Lung (tissue), 12 donors: ENCODE measurements around the gene PFKM. TPM values are rescaled to one million over a fixed set of nuclear protein-coding genes. Genes with fewer than 3 reads are reported as not detected.

Experiments used
- ATAC-seq: fragments of 200-7000 bp; cut with Tn5 transposase; one replicate; pipeline ENCODE4 v1.9.1; 2020; ENCODE audit warnings: moderate number of reproducible peaks; ENCODE audit not compliant: insufficient read depth, low FRiP score
- DNase-seq, 3 donors: peaks; one replicate each; pipeline ENCODE4 v3.0.0-alpha.2; 2013 to 2017
- H3K27ac ChIP-seq, 2 donors: one replicate each; pipeline ENCODE4 v1.5.1; 2013; ENCODE audit warnings: mild to moderate bottlenecking in 2 of 2, moderate library complexity in 2 of 2, control low read depth in 1 of 2, inconsistent platforms in 1 of 2, low read depth in 1 of 2, low read length in 1 of 2
- H3K27me3 ChIP-seq, 3 donors: one replicate each; pipeline ENCODE4 v1.5.1; 2013; ENCODE audit warnings: low read length in 2 of 3; ENCODE audit not compliant: control insufficient read depth in 3 of 3, insufficient read depth in 3 of 3
- H3K36me3 ChIP-seq, 4 donors: one replicate each; pipeline ENCODE4 v1.5.1; 2013; ENCODE audit warnings: low read length in 4 of 4, mild to moderate bottlenecking in 1 of 4, moderate library complexity in 1 of 4; ENCODE audit not compliant: control insufficient read depth in 4 of 4, insufficient read depth in 4 of 4
- H3K4me1 ChIP-seq, 5 donors: one replicate each; pipeline ENCODE4 v1.5.1; 2013; ENCODE audit warnings: low read length in 5 of 5, mild to moderate bottlenecking in 2 of 5, moderate library complexity in 1 of 5; ENCODE audit not compliant: control insufficient read depth in 5 of 5, insufficient read depth in 5 of 5
- H3K4me3 ChIP-seq: one replicate; pipeline ENCODE4 v1.5.1; 2013; ENCODE audit warnings: mild to moderate bottlenecking, control low read depth, moderate library complexity
- H3K9ac ChIP-seq, 2 donors: one replicate each; pipeline ENCODE4 v1.5.1; 2013; ENCODE audit warnings: low read length in 2 of 2, control low read depth in 1 of 2; ENCODE audit not compliant: insufficient read depth in 1 of 2
- H3K9me3 ChIP-seq, 4 donors: one replicate each; pipeline ENCODE4 v1.5.1; 2013; ENCODE audit warnings: low read length in 3 of 4, mild to moderate bottlenecking in 1 of 4, moderate library complexity in 1 of 4; ENCODE audit not compliant: control insufficient read depth in 4 of 4, insufficient read depth in 3 of 4
- WGBS, 2 donors: extraction: QIAGEN DNeasy Blood & Tissue Kit; methylation state at CpG; one replicate each; pipeline ENCODE4 v1.1.7; 2013; 5-methylcytosine and 5-hydroxymethylcytosine counted together
- polyA plus RNA-seq, 2 donors: library from polyadenylated mRNA; stranded (reverse); fragments of 200-250 nt; gene quantifications; one replicate each; pipeline ENCODE4 v1.2.1, GENCODE V29; 2013
- total RNA-seq, 2 donors: library from RNA; depleted of rRNA in 1 of 2; stranded (reverse); fragments of >200 nt in 1 of 2; gene quantifications; one replicate each; pipeline ENCODE4 v1.2.1, GENCODE V29; 2014 to 2021
- TF ChIP-seq, protein P1 (sequence below): IDR thresholded peaks from 2 replicates; pipeline ENCODE4 v1.5.1; 2012; ENCODE audit warnings: mild to moderate bottlenecking; ENCODE audit errors: control extremely low read depth, extremely low read depth
- donor health status: control.
- donor health status: control.
- donor health status: Bipolar disorder and iron deficiency.
- donor health status: healthy.
- donor health status: DM: yes; HTN: yes; CAD: no.

PFKM gene
- total and polyA plus RNA-seq, 4 donors, result 14.0 to 48.9 (median 30.4) TPM

DNA sequence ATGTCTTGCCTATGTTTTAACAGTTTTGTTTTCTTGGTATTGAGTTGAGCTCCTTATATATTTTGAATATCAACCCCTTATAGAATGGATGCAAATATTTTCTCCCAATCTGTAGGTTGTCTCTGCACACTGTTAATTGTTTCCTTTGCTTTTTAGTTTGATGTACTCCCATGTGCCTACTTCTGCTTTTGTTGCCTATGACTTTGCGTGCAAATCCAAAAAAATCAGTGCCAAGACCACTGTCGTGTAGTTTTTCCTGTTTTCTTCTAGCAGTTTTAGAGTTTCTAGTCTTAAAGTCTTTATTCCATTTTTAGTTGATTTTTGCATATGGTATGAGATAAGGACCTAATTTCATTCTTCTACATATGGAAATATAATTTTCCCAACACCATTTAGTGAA is 42.1 kb upstream of the PFKM start:
- TF ChIP-seq, protein P1, sequence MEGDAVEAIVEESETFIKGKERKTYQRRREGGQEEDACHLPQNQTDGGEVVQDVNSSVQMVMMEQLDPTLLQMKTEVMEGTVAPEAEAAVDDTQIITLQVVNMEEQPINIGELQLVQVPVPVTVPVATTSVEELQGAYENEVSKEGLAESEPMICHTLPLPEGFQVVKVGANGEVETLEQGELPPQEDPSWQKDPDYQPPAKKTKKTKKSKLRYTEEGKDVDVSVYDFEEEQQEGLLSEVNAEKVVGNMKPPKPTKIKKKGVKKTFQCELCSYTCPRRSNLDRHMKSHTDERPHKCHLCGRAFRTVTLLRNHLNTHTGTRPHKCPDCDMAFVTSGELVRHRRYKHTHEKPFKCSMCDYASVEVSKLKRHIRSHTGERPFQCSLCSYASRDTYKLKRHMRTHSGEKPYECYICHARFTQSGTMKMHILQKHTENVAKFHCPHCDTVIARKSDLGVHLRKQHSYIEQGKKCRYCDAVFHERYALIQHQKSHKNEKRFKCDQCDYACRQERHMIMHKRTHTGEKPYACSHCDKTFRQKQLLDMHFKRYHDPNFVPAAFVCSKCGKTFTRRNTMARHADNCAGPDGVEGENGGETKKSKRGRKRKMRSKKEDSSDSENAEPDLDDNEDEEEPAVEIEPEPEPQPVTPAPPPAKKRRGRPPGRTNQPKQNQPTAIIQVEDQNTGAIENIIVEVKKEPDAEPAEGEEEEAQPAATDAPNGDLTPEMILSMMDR, result no peak
- H3K27me3 ChIP-seq, result no peaks in the 10 kb centered on the region
- H3K4me3 ChIP-seq, result no peak overlapping the region
- ATAC-seq (no peak), DNase-seq (no peak)
- no peak overlapping the region for H3K9ac ChIP-seq
- 69 to 87% methylated on average over 2 of the region's 2 CpGs for WGBS, 2 donors
- H3K4me1 ChIP-seq, result no peaks in the 10 kb centered on the region
- peaks cover 3 to 14% (median 10%) of the 10 kb centered on the region in 4 donors for H3K36me3 ChIP-seq
- no peak overlapping the region for H3K27ac ChIP-seq
- H3K9me3 ChIP-seq, result no peaks in the 10 kb centered on the region

DNA sequence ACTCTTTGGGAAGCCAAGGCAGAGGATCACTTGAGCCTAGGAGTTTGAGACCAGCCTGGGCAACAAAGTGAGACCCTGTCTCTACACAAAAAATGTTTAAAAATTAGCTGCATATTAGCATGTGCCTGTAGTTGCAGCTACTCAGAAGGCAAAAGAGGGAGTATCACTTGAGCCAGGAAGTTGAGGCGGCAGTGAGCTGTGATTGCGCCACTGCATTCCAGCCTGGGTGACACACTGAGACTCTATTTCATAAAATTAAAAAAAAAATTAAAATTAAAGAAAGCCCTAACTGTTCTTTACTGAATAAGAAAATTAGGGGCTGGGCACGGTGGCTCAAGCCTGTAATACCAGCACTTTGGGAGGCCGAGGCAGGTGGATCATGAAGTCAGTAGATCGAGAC is 40.3 kb upstream of the PFKM start:
- WGBS, 2 donors, result 78% methylated on average over 5 of the region's 5 CpGs
- Histone ChIP-seq H3K4me3 (no peak overlapping the region), H3K9me3 (no peaks in the 10 kb centered on the region), H3K27ac (no peak overlapping the region), H3K27me3 (no peaks in the 10 kb centered on the region), H3K4me1 (no peaks in the 10 kb centered on the region), H3K36me3 (peaks cover 12 to 14% (median 14%) of the 10 kb centered on the region in 4 donors), H3K9ac (no peak overlapping the region)
- DNase-seq (peak in 2 of 3 donors; percentile 17 to 18), ATAC-seq (no peak)
- TF ChIP-seq, protein P1, result no peak

DNA sequence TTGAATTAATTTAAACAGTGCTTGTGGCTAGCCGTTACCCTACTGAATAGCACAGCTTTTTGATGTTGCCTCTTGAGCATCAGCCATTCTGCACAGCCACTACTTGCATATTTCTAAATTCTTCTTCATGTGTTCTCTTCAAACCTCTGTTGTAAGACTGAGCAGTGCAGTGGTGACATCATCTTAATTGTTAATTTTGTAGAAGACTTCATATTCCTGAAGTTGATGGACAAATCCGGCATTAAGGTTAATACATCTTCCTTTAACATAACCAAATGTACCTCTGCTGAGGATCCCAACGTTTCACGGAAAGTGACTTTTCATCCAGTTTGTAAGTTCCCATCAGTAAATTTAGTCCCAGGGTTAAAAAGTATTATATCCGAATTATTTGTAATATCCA is 38.9 kb upstream of the PFKM start:
- TF ChIP-seq, protein P1, result no peak
- WGBS, 2 donors, result 95 to 97% methylated on average over 5 of the region's 5 CpGs
- no peak overlapping the region for H3K4me3 ChIP-seq
- no peaks in the 10 kb centered on the region for H3K4me1 ChIP-seq
- H3K36me3 ChIP-seq, result peaks cover 11% of the 10 kb centered on the region in 4 donors
- DNase-seq (no peak), ATAC-seq (no peak)
- H3K27me3 ChIP-seq, result no peaks in the 10 kb centered on the region
- H3K9ac ChIP-seq, result no peak overlapping the region
- no peaks in the 10 kb centered on the region for H3K9me3 ChIP-seq
- no peak overlapping the region for H3K27ac ChIP-seq

DNA sequence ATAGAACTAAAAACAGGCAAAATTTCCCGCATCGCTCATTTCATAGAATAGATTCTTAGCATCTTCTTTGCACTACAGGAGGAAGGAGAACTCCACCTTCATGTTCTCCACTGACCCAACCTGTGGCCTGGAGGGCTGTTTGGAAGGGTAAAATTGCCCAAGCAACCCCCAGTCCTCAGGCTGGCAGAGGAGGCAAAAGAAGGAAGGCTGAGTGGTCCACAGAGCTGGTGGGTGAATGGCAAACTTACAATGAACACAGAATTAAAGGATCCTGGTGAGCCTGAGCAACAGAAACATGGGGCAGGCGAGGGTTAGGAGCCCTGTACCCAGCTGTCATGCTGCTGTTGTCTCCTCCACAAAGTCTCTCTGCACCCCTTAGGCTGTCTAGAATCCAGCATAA is 38.3 kb upstream of the PFKM start:
- Histone ChIP-seq H3K36me3 (peaks cover 11 to 13% (median 11%) of the 10 kb centered on the region in 4 donors), H3K4me3 (no peak overlapping the region), H3K9ac (no peak overlapping the region), H3K27me3 (no peaks in the 10 kb centered on the region), H3K9me3 (no peaks in the 10 kb centered on the region), H3K27ac (no peak overlapping the region), H3K4me1 (no peaks in the 10 kb centered on the region)
- 97 to 99% methylated on average over 3 of the region's 3 CpGs for WGBS, 2 donors
- TF ChIP-seq, protein P1, result no peak
- DNase-seq (no peak), ATAC-seq (no peak)
